ENCODE results near the gene DDIT4. TPM values are rescaled to one million over a fixed set of nuclear protein-coding genes. Genes with fewer than 3 reads are reported as not detected.
"Not testable (repeated sequence)": the region's sequence is repeated elsewhere in the genome, so short reads cannot be mapped to it uniquely, and the experiment has no call there.

The DDIT4 gene
- polyA plus RNA-seq (2012; ENCODE audit: insufficient read depth, insufficient read length, low read depth): 468 TPM

- H3K9me3 ChIP-seq: no peaks in the 10 kb centered on the region
- peaks cover 6% of the 10 kb centered on the region; the same call in 1 of the 2 replicates for H3K4me1 ChIP-seq
- H3K36me3 ChIP-seq: peaks cover 22% of the 10 kb centered on the region
- TF ChIP-seq, protein P1, sequence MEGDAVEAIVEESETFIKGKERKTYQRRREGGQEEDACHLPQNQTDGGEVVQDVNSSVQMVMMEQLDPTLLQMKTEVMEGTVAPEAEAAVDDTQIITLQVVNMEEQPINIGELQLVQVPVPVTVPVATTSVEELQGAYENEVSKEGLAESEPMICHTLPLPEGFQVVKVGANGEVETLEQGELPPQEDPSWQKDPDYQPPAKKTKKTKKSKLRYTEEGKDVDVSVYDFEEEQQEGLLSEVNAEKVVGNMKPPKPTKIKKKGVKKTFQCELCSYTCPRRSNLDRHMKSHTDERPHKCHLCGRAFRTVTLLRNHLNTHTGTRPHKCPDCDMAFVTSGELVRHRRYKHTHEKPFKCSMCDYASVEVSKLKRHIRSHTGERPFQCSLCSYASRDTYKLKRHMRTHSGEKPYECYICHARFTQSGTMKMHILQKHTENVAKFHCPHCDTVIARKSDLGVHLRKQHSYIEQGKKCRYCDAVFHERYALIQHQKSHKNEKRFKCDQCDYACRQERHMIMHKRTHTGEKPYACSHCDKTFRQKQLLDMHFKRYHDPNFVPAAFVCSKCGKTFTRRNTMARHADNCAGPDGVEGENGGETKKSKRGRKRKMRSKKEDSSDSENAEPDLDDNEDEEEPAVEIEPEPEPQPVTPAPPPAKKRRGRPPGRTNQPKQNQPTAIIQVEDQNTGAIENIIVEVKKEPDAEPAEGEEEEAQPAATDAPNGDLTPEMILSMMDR (IDR thresholded peaks at IDR 0.05; ENCODE audit: low read depth, low read length): no peak
- no peaks in the 10 kb centered on the region for H3K27me3 ChIP-seq
- peak; percentile 99 for DNase-seq
- H3K4me3 ChIP-seq (ENCODE audit: low read depth, low read length): peak within 1 kb of the TSS; percentile 99
These were observed at the start of gene DDIT4 for GRCh38 chr10:72273410-72274212. Gene DDIT4 (plus strand): TSS chr10:72273924. CDS start chr10:72274217, 293 bp downstream.

DNA sequence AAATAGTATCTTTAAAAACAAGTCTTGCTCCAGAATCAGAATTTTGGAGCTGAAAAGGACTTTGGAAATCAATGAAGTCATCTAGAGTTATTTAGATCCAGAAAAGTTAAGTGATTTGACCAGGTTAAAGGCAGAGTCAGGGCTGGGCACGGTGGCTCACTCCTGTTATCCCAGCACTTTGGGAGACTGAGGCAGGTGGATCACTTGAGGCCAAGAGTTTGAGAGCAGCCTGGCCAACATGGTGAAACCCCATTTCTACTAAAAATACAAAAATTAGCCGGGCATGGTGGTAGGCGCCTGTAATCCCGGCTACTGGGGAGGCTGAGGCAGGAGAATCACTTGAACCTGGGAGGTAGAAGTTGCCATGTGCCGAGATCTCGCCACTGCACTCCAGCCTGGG, 49.5 kb upstream of the DDIT4 start:
- not testable (repeated sequence) for H3K27me3 ChIP-seq; H3K4me3 ChIP-seq (ENCODE audit: low read depth, low read length); H3K9me3 ChIP-seq; DNase-seq
- Histone ChIP-seq H3K4me1 (peaks cover 10% of the 10 kb centered on the region), H3K36me3 (peaks cover 13% of the 10 kb centered on the region)

GRCh38 chr10:72226418-72227027, 47.2 kb upstream of the DDIT4 start:
- DNase-seq: no peak
- Histone ChIP-seq H3K27me3 (no peaks in the 10 kb centered on the region), H3K4me3 (ENCODE audit: low read depth, low read length) (no peak overlapping the region), H3K9me3 (no peaks in the 10 kb centered on the region), H3K4me1 (peaks cover 10% of the 10 kb centered on the region), H3K36me3 (peaks cover 25% of the 10 kb centered on the region)
- TF ChIP-seq, protein P1 (IDR thresholded peaks at IDR 0.05; ENCODE audit: low read depth, low read length): no peak

DNA sequence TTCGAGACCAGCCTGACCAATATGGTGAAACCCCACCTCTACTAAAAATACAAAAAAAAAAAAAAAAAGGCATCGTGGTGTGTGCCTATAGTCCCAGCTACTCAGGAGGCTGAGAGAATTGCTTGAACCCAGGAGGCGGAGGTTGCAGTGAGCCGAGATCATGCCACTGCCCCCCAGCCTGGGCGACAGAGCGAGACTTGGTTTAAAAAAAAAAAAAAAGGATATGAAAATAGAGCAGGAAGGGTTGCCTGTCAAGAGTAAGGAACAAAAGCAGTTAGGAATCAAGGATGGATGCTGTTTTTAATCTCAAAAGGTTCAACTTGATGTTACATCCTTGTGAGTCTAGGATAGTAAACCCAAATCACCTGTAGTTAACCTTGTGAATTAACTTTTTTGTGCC, 45.9 kb upstream of the DDIT4 start:
- no peak for DNase-seq
- peaks cover 10% of the 10 kb centered on the region for H3K4me1 ChIP-seq
- TF ChIP-seq, protein P1 (IDR thresholded peaks at IDR 0.05; ENCODE audit: low read depth, low read length): no peak
- no peaks in the 10 kb centered on the region for H3K27me3 ChIP-seq
- H3K9me3 ChIP-seq: no peaks in the 10 kb centered on the region
- H3K36me3 ChIP-seq: peaks cover 26% of the 10 kb centered on the region
- H3K4me3 ChIP-seq (ENCODE audit: low read depth, low read length): no peak overlapping the region

DNA sequence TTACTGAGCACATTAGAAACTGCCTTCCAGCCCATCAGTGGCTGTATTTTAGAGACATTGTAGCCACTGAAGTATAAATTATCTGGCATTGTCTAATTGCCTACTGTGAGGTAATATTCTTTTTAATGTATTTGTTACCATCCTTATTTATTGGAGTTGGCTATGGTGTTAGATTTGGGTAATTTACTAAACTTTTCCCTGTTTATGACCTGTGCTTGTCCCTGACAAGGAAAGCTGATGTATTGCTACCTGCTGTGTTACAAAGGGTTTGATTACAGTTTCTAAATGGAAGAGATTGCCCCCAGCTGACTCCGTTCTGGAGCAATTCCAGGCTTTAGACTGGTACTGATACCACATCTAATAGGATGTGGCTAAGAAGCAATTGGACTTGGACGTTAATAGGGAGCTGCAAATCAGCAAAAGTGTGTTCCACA, 45.4 kb upstream of the DDIT4 start:
- TF ChIP-seq, protein P1 (IDR thresholded peaks at IDR 0.05; ENCODE audit: low read depth, low read length): no peak
- Histone ChIP-seq H3K36me3 (peaks cover 31% of the 10 kb centered on the region), H3K9me3 (no peaks in the 10 kb centered on the region), H3K4me1 (peaks cover 13% of the 10 kb centered on the region), H3K27me3 (no peaks in the 10 kb centered on the region), H3K4me3 (ENCODE audit: low read depth, low read length) (no peak overlapping the region)
- no peak for DNase-seq

DNA sequence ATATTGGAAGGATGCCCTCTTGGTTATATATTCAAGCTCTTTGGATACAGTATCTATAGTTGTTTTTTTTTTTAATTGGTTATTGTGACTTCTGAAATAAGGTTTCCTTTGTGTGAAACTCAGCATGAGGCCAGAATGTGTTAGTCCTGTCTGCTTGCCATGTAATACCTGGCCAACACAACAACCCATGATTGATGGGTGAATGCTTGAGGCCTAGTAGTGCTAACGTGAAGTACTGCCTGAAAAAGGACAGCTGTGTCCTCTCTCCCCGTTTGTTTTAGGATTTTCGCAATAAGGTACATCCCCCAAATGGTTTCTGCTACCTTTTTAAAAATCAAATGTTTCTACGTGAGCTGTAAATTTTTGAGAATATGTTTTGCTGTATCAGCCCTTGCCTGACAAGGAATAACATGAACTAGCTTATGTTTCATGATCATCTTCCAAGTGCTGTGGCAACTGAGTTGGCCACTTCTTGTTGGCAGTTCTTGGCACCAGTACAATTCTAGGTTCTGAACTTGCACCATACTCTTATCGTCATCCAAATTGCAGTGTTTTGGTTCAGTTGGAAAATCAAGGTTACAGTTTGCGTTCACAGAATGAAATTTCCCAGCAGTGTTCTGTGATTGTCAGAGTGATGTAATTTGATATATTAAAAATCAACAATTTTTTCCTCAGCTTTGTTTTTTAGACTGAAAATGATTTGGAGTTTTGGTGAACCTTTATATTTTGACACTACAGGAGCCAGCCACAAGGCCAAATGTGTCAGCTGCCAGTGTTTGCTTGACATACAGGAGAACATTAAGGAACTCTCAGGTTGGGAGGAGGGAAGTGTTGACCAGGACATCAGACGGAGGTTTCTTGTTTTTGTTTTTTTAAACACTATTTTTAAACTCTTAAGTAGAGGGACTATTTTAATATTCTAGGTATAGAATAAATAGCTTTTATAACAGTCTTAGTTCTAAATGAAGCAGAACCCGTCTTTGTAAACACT, 44.2 kb upstream of the DDIT4 start:
- H3K4me1 ChIP-seq: peaks cover 13% of the 10 kb centered on the region
- H3K9me3 ChIP-seq: no peaks in the 10 kb centered on the region
- H3K36me3 ChIP-seq: peaks cover 37% of the 10 kb centered on the region
- no peak overlapping the region for H3K4me3 ChIP-seq (ENCODE audit: low read depth, low read length)
- no peak for DNase-seq
- TF ChIP-seq, protein P1 (IDR thresholded peaks at IDR 0.05; ENCODE audit: low read depth, low read length): no peak
- H3K27me3 ChIP-seq: no peaks in the 10 kb centered on the region

All from BE2C (cell line).